SK-N-SH treated with all-trans-retinoic acid at 6 μM for 48 hours (cell line): ENCODE data around the gene TPRN.

Source experiments
- BACH2 ChIP-seq: fragments of 250-450 bp; sonication (Bioruptor Pico); IDR thresholded peaks from 2 replicates; pipeline ENCODE4 v1.9.0; 2021; ENCODE audit warnings: mild to moderate bottlenecking, borderline replicate concordance
- RARB ChIP-seq: fragments of 250-450 bp; sonication (Bioruptor Pico); IDR thresholded peaks from 2 replicates; pipeline ENCODE4 v1.8.0; 2021; ENCODE audit warnings: mild to moderate bottlenecking, moderate library complexity

DNA sequence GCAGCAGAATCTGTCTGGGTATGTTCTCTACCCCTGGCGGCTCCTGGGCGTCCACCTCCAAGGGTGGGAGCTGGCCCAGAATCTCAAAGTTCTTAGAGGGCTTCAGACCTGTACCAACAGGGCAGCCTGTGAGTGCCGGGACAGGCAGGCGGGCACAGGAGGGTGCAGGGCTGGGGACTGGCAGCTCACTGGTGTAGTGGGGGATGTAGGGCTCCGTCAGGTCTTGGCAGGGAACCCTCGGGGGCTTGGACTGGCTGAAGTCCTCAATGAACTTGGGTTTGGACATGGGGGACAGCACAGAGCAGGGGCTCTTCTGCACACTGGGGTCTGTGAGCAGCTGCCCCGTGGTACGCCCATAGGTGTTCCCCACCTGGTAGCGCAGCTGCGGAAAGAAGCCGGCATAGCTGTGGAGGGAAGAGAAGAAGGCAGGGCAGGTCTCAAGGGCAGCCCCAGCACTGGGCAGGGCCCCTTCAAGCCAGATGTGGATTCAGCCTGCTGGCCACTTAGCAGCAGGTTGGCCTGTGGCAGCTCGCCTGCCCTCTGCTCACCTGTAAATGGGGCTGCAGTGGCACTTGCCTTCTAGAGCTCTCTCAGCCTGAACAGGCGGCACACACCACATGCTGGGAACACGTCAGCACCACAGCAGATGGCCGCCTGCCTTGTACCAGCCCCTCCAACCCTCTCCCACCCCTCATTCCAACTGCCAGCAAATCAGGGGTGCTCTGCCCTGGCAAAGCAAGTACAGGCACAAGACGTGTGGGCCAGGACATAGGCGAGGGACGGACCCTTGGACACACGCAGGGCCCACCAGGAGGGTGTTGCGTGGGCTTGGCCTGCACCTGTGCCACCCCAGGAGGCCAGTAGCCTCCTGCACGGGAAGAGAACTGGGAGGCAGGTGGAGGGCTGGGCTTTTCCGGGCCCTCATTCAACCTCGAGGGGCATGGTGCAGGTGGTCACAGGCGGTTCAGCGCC is 45.2 kb upstream of the TPRN start:
- TF ChIP-seq RARB (CRISPR knock-in tag) (no peak), BACH2 (CRISPR knock-in tag) (no peak)
